Spinal cord (tissue), 10 donors: ENCODE measurements around the gene ANKRD10. TPM values are rescaled to one million over a fixed set of nuclear protein-coding genes. Genes with fewer than 3 reads are reported as not detected.

ENCODE experiments used
- DNase-seq, 6 donors: peaks; one replicate each; pipeline versions ENCODE4 v3.0.0 to v3.0.0-alpha.2; 2013 to 2015; ENCODE audit warnings: low spot score in 6 of 6, low read depth in 4 of 6
- H3K27ac ChIP-seq: one replicate; pipeline ENCODE4 v1.5.1; 2013; ENCODE audit warnings: low read depth, low read length, control low read depth
- H3K27me3 ChIP-seq: one replicate; pipeline ENCODE4 v1.6.1; 2013; ENCODE audit warnings: low read length; ENCODE audit not compliant: control insufficient read depth, insufficient read depth
- H3K36me3 ChIP-seq: one replicate; pipeline ENCODE4 v1.6.1; 2013; ENCODE audit warnings: low read length; ENCODE audit not compliant: control insufficient read depth, insufficient read depth
- H3K4me1 ChIP-seq: one replicate; pipeline ENCODE4 v1.6.1; 2013; ENCODE audit warnings: low read length; ENCODE audit not compliant: control insufficient read depth, insufficient read depth
- H3K4me3 ChIP-seq: one replicate; pipeline ENCODE4 v1.5.1; 2013; ENCODE audit warnings: low read depth, low read length, control low read depth
- H3K9me3 ChIP-seq: one replicate; pipeline ENCODE4 v1.6.1; 2013; ENCODE audit warnings: low read length; ENCODE audit not compliant: control insufficient read depth, insufficient read depth
- WGBS: methylation state at CpG from one replicate; pipeline ENCODE4 v1.1.5; 2013; ENCODE audit warnings: missing lambda C conversion rate; ENCODE audit not compliant: insufficient coverage; 5-methylcytosine and 5-hydroxymethylcytosine counted together
- polyA plus RNA-seq, 2 donors: library from polyadenylated mRNA; unstranded; fragments of 120-200 nt; gene quantifications; one replicate each; pipeline ENCODE4 v1.2.1, GENCODE V29; 2013; ENCODE audit not compliant: insufficient read length in 2 of 2
- total RNA-seq, 2 donors: library from RNA; depleted of rRNA in 1 of 2; stranded (reverse); fragments of 120-200 nt in 1 of 2; fragments of >200 nt in 1 of 2; gene quantifications; one replicate each; pipeline versions ENCODE4 v1.2.3 to v1.2.4, GENCODE V29; 2013 to 2014
- donor health status: healthy.

ANKRD10 gene
- total and polyA plus RNA-seq, 4 donors = 187 to 221 (median 191) TPM

DNA sequence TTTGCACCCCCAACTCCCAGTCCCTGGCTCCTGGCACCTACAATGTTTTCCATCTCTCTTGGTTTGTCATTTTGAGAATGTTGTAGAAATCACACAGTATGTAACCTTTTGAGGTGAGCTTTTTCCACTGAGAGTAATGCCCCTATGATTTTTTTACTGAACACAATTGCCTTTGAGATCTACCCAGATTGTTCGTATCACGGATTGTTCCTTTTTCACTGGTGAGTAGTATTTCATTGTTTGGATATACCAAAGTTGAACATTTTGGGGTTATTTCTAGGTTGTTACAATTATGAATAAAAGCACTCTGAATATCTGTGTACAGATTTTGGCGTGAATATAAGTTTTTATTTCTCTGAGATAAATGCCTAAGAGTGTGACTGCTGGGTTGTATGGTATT lies 17.7 kb upstream of the ANKRD10 start:
- Histone ChIP-seq H3K27ac (no peak overlapping the region), H3K36me3 (no peaks in the 10 kb centered on the region), H3K9me3 (peaks cover 11% of the 10 kb centered on the region), H3K4me1 (no peaks in the 10 kb centered on the region), H3K27me3 (peaks cover 2% of the 10 kb centered on the region), H3K4me3 (no peak overlapping the region)
- no peak for DNase-seq
- no CpG with 5 or more reads among the region's 3 CpGs for WGBS

DNA sequence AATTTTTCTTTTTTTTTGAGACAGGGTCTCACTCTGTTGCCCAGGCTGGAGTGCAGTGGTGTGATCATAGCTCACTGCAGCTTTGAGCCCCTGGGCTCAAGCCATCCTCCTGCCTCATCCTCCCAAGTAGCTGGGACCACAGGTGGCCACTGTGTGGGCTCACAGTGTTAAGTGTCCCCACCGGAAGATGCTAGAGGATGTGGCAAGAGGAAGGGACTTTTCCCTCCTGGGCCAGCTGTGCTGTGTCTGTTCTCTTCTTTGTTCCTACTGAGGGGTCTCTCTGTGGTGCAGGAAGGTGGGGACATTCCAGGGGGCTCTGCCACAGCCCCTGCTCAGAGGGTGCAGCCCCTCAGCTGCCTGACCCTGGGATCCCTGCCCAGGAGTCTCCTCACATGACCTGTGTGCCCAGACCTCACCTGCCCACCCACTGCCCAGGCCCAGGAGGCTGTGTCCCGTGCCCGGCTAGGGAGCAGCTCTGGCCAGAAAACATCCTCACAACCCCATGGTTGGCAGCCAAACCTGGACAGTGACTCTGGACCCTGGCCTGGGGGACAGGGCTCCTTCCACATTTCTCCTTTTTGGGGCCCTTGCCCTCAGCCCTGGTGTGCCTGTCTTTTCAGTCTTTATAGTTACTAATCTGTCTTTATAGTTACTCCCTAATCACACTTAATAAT lies 14.4 kb upstream of the ANKRD10 start:
- WGBS = 89% methylated on average over 3 of the region's 3 CpGs
- no peak for DNase-seq
- Histone ChIP-seq H3K4me1 (no peaks in the 10 kb centered on the region), H3K27ac (no peak overlapping the region), H3K36me3 (no peaks in the 10 kb centered on the region), H3K27me3 (peaks cover 2% of the 10 kb centered on the region), H3K4me3 (no peak overlapping the region), H3K9me3 (peaks cover 11% of the 10 kb centered on the region)

DNA sequence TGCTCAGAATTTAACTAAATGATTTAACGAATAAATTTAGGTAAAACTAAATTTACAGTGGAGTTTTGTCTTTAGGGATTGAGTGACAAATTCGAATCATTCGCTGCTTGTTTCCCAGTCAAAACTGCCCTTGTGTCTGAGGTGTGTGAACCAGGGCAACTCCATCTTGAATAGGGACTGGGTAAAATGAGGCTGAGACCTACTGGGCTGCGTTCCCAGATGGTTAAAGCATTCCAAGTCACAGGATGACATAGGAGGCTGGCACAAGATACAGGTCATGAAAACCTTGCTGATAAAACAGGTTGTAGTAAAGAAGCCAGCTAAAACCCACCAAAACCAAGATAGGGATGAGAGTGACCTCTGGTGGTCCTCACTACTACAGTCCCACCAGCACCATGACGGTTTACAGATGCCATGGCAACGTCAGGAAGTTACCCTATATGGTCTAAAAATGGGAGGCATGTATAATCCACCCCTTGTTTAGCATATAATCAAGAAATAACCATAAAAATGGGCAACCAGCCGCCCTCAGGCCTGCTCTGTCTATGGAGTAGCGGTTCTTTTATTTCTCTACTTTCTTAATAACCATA lies 10.2 kb upstream of the ANKRD10 start:
- 100% methylated on average over 2 of the region's 8 CpGs for WGBS
- H3K4me1 ChIP-seq = no peaks in the 10 kb centered on the region
- H3K27ac ChIP-seq = no peak overlapping the region
- no peak overlapping the region for H3K4me3 ChIP-seq
- no peaks in the 10 kb centered on the region for H3K27me3 ChIP-seq
- H3K36me3 ChIP-seq = no peaks in the 10 kb centered on the region
- H3K9me3 ChIP-seq = no peaks in the 10 kb centered on the region
- DNase-seq = peak in 2 of 6 donors; percentile 67 to 87

DNA sequence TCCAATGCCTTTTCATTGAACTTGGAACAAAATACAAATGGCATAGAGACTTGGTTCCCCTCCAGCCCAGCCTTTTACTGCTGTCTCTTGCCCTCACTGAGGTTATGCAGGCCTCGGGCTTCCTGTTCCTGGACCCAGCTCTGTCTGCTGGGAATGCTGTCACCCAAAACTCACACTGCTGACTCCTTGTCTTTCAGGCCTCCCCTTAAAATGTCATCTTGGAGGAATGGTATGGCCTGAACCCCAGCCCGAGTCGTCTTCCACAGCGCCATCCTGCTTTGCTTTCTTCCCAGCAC lies 9.7 kb upstream of the ANKRD10 start:
- H3K9me3 ChIP-seq = no peaks in the 10 kb centered on the region
- peaks cover 4% of the 10 kb centered on the region for H3K36me3 ChIP-seq
- H3K27me3 ChIP-seq = no peaks in the 10 kb centered on the region
- no peak overlapping the region for H3K27ac ChIP-seq
- no peak overlapping the region for H3K4me3 ChIP-seq
- no peak for DNase-seq
- H3K4me1 ChIP-seq = no peaks in the 10 kb centered on the region
- WGBS = 66% methylated on average over 4 of the region's 4 CpGs

DNA sequence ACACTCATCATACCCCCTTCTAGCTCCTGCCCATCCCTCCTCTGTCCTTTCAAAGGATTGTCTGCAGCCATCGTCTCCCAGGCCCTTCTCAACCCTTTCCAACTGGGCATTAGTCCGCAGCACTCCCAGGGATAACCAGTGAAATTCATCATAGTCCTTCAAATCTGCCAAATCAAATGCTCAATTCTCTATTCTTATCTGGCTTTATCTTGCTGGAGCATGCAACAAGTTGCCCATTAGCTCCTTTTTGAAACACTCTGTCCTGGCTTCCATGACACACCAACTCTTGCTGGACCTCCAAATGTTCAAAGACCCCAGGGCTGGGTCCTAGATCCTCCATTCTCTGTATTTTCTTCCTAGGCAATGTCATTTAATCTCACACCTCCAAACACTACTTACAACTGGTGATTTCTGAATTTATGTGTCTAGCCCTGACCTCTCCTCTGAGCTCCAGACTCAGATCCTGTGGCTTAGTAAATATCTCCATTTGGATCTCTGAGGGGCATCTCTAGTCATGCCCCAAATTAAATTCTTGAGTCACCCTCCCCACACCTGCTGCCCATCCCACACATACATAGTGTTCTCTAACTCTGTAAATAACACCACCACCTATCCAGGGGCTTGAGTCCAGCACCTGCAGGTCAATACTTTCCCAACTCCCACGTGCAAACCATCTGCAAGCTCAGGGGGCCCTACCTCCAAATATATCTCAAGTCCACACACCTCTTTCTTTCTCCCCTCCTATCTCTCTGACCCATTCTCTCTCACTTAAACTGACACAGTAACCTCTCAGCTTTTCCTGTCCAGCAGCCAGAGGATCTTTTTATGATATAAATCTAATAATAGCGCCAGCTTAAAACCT lies 9.1 kb upstream of the ANKRD10 start:
- WGBS = 87% methylated on average over 4 of the region's 4 CpGs
- peaks cover 4% of the 10 kb centered on the region for H3K36me3 ChIP-seq

DNA sequence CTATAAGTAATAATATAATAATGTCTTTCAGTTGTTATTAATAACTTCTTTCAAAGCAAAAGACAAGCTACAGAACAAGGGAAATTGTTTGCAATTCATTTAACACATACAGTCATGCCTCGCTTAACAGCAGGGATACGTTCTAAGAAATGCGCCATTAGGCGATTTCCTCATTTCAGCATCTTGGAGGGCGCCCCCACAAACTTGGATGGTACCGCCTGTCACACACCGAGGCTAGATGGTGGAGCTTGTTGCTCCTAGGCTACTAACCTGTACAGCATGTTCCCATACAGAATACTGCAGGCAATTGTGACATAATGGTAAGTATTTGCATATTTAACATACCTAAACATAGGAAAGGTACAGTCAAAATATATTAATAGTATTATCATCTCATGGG lies 8.2 kb upstream of the ANKRD10 start:
- DNase-seq = no peak
- H3K4me1 ChIP-seq = no peaks in the 10 kb centered on the region
- peaks cover 4% of the 10 kb centered on the region for H3K36me3 ChIP-seq
- H3K27ac ChIP-seq = no peak overlapping the region
- WGBS = 90% methylated on average over 2 of the region's 7 CpGs
- H3K9me3 ChIP-seq = no peaks in the 10 kb centered on the region
- no peaks in the 10 kb centered on the region for H3K27me3 ChIP-seq
- H3K4me3 ChIP-seq = no peak overlapping the region

More for the DNA sequence above, 9.1 kb upstream of the ANKRD10 start:
- no peak for DNase-seq
- Histone ChIP-seq H3K9me3 (no peaks in the 10 kb centered on the region), H3K4me3 (no peak overlapping the region), H3K27ac (no peak overlapping the region), H3K27me3 (no peaks in the 10 kb centered on the region), H3K4me1 (no peaks in the 10 kb centered on the region)

DNA sequence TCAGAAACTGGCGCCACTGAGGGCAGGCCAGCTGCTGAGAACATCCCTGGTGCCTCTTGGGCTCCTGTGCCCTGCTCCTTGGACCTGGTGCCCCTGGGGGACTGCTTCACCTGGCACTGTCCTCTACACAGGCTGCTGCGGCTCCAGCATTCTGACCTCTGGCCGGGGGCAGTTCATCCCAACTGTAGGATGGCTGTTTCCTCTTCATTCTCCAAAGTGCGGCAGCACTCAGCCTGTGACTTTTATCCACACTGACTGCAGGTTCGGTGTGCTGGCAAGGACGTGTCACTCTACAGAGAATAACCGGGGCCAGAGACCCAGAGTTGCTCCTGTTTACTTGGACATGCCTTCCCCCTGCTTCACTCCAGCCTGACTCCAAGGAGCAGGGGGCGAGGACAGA lies 7.6 kb upstream of the ANKRD10 start:
- Histone ChIP-seq H3K9me3 (no peaks in the 10 kb centered on the region), H3K27me3 (no peaks in the 10 kb centered on the region), H3K4me3 (no peak overlapping the region), H3K27ac (no peak overlapping the region), H3K36me3 (peaks cover 4% of the 10 kb centered on the region), H3K4me1 (no peaks in the 10 kb centered on the region)
- DNase-seq = no peak
- WGBS = 68% methylated on average over 7 of the region's 8 CpGs

DNA sequence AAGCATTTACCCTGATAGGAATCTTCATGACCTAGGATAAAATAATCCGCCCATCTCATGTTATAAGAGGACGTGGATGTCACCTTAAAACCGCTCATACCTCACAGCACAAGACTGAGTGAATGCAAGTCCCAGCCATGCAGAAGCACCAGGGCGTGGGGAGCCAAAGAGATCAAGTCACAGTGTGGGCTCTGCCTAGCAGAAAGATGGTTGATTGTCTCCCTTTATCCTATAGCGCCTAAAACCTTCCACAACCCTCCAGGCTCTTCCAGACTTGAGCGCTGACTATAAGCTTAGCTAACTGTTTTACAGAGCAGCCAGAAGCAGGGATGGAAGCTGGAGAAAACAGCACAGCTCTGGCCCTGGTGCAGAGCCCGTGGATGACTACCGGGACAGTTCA lies 6.8 kb upstream of the ANKRD10 start:
- H3K4me1 ChIP-seq = no peaks in the 10 kb centered on the region
- H3K27me3 ChIP-seq = no peaks in the 10 kb centered on the region
- no peak for DNase-seq
- H3K27ac ChIP-seq = no peak overlapping the region
- no peak overlapping the region for H3K4me3 ChIP-seq
- WGBS = 82% methylated on average over 5 of the region's 8 CpGs
- H3K9me3 ChIP-seq = no peaks in the 10 kb centered on the region
- peaks cover 4% of the 10 kb centered on the region for H3K36me3 ChIP-seq

DNA sequence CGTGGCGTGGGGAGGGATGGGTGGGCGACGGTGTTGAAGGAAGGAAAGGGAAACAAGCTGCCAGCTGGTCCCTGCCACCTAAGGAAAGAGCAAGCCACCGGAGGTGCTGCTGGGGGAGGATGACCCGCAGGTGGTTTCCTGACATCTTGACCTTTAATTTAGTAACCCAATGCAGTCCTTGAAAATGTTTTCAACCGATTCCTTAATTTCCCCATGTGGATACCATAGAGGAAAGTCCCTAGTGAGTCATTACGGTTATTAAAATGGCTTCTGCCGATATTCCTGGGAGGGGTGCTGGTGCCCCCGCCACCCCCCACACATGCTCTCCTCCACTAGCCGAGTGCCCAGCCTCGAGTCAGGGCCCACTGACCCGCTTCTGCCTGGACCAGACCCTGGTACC lies 6.3 kb upstream of the ANKRD10 start:
- H3K36me3 ChIP-seq = peaks cover 4% of the 10 kb centered on the region
- H3K27ac ChIP-seq = no peak overlapping the region
- DNase-seq = no peak
- H3K4me3 ChIP-seq = no peak overlapping the region
- 72% methylated on average over 11 of the region's 13 CpGs for WGBS
- no peaks in the 10 kb centered on the region for H3K4me1 ChIP-seq
- no peaks in the 10 kb centered on the region for H3K9me3 ChIP-seq
- H3K27me3 ChIP-seq = no peaks in the 10 kb centered on the region

DNA sequence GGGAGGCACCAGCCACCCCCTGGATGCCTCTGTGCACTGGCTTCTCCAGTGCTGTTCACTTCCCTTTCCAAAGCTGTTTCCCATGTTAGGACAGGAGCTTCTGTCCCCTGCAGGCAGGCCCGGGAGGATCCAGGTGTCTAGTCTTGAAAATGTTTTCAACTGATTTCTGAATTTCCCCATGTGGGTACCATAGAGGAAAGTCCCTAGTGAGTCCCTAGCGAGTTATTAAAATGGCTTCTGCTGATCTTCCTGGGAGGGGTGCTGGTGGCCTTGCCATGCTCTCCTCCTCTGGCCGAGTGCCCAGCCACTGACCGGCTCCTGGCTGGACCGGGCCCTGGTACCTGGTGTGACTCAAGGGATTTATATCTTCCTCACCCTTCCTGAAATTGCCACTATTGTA lies 5.2 kb upstream of the ANKRD10 start:
- 71% methylated on average over 3 of the region's 5 CpGs for WGBS
- DNase-seq = no peak

More for the DNA sequence above, 5.2 kb upstream of the ANKRD10 start:
- Histone ChIP-seq H3K4me1 (no peaks in the 10 kb centered on the region), H3K27ac (no peak overlapping the region), H3K9me3 (no peaks in the 10 kb centered on the region), H3K27me3 (no peaks in the 10 kb centered on the region), H3K36me3 (peaks cover 4% of the 10 kb centered on the region), H3K4me3 (no peak overlapping the region)
